Measurements from ENCODE around the gene FEZF1. TPM values are rescaled to one million over a fixed set of nuclear protein-coding genes. Genes with fewer than 3 reads are reported as not detected.

The FEZF1 gene
- polyA plus RNA-seq, 1 donor from 2014 or later, result 1.1 TPM

DNA sequence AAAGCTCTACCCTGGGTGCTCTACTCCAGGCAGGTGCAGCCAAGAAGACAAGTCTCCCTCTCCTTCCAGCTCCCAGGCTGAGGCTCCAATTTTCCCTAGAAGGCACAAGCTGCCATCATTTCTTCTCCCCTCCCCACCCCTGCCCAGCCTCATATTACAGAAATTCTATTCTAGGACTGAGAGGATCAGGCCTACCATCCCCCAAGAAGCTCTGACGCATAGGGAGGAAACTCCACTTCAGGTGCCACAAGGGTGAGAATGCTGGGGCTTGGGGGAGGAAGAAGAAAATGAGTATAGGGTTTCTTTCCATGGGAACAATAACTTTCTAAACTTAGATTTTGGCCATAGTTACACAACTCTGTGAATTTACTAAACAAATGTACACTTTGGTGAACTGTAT lies 35.3 kb downstream of the FEZF1 start:
- Histone ChIP-seq H3K36me3 (ENCODE audit: insufficient read depth, low read length) (no peaks in the 10 kb centered on the region), H3K27me3 (ENCODE audit: insufficient read depth, low read depth, low read length) (no peaks in the 10 kb centered on the region), H3K9me2 (ENCODE audit: insufficient read depth, low read length) (no peaks in the 10 kb centered on the region), H2AFZ (ENCODE audit: low read depth, low read length) (no peak overlapping the region), H3K79me2 (replicated peaks; ENCODE audit: insufficient read depth, low read length) (no peaks in the 10 kb centered on the region), H3K9me3 (ENCODE audit: low read length) (no peaks in the 10 kb centered on the region), H3K4me2 (ENCODE audit: low read length) (no peak overlapping the region), H3F3A (ENCODE audit: insufficient read depth, low read length, poor library complexity, severe bottlenecking) (no peaks in the 10 kb centered on the region), H3K9ac (ENCODE audit: low read length) (no peak overlapping the region), H4K20me1 (ENCODE audit: insufficient read depth) (no peaks in the 10 kb centered on the region), H3K4me3 (ENCODE audit: low read length) (no peak overlapping the region), H3K27ac (ENCODE audit: low read length) (no peak overlapping the region)
- TF ChIP-seq POLR2AphosphoS5 (IDR thresholded peaks at IDR 0.05) (no peak), SMC3 (conservative IDR thresholded peaks at IDR 0.05; ENCODE audit: poor library complexity) (no peak), RAD21 (conservative IDR thresholded peaks at IDR 0.05) (no peak), EZH2 (IDR thresholded peaks at IDR 0.05; ENCODE audit: borderline replicate concordance, insufficient read depth, low read length, poor library complexity, severe bottlenecking) (no peak)
- TF ChIP-seq, protein P1, sequence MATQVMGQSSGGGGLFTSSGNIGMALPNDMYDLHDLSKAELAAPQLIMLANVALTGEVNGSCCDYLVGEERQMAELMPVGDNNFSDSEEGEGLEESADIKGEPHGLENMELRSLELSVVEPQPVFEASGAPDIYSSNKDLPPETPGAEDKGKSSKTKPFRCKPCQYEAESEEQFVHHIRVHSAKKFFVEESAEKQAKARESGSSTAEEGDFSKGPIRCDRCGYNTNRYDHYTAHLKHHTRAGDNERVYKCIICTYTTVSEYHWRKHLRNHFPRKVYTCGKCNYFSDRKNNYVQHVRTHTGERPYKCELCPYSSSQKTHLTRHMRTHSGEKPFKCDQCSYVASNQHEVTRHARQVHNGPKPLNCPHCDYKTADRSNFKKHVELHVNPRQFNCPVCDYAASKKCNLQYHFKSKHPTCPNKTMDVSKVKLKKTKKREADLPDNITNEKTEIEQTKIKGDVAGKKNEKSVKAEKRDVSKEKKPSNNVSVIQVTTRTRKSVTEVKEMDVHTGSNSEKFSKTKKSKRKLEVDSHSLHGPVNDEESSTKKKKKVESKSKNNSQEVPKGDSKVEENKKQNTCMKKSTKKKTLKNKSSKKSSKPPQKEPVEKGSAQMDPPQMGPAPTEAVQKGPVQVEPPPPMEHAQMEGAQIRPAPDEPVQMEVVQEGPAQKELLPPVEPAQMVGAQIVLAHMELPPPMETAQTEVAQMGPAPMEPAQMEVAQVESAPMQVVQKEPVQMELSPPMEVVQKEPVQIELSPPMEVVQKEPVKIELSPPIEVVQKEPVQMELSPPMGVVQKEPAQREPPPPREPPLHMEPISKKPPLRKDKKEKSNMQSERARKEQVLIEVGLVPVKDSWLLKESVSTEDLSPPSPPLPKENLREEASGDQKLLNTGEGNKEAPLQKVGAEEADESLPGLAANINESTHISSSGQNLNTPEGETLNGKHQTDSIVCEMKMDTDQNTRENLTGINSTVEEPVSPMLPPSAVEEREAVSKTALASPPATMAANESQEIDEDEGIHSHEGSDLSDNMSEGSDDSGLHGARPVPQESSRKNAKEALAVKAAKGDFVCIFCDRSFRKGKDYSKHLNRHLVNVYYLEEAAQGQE (IDR thresholded peaks at IDR 0.05; ENCODE audit: borderline replicate concordance), result no peak

DNA sequence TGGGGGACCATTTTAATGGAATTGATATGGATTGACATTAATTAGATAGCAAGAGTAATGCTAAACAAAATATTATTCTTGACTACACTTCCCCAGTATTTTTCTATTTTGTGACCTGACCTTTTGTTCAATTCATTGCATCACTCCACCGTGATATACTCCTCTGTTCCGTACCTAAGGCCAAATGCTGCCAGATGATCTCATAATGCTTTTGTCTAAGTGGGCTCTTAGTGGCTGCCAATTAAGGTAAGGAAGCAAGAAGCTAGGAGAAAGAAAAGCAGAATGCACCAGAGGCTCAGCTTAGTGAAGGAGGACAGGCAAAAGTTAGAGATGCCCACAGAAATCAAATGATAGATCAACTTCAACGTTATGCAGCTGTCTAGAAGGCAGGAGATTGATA lies 36.4 kb downstream of the FEZF1 start:
- TF ChIP-seq, protein P1 (IDR thresholded peaks at IDR 0.05; ENCODE audit: borderline replicate concordance), result no peak
- TF ChIP-seq EP300 (conservative IDR thresholded peaks at IDR 0.05; ENCODE audit: poor library complexity, severe bottlenecking) (no peak), POLR2AphosphoS5 (IDR thresholded peaks at IDR 0.05) (no peak), TAF1 (IDR thresholded peaks at IDR 0.05; ENCODE audit: low read depth) (no peak), RAD21 (conservative IDR thresholded peaks at IDR 0.05) (no peak), MXI1 (conservative IDR thresholded peaks at IDR 0.05; ENCODE audit: poor library complexity, severe bottlenecking) (no peak), SMC3 (conservative IDR thresholded peaks at IDR 0.05; ENCODE audit: poor library complexity) (no peak), EZH2 (IDR thresholded peaks at IDR 0.05; ENCODE audit: borderline replicate concordance, insufficient read depth, low read length, poor library complexity, severe bottlenecking) (no peak)
- TF ChIP-seq, protein P2, sequence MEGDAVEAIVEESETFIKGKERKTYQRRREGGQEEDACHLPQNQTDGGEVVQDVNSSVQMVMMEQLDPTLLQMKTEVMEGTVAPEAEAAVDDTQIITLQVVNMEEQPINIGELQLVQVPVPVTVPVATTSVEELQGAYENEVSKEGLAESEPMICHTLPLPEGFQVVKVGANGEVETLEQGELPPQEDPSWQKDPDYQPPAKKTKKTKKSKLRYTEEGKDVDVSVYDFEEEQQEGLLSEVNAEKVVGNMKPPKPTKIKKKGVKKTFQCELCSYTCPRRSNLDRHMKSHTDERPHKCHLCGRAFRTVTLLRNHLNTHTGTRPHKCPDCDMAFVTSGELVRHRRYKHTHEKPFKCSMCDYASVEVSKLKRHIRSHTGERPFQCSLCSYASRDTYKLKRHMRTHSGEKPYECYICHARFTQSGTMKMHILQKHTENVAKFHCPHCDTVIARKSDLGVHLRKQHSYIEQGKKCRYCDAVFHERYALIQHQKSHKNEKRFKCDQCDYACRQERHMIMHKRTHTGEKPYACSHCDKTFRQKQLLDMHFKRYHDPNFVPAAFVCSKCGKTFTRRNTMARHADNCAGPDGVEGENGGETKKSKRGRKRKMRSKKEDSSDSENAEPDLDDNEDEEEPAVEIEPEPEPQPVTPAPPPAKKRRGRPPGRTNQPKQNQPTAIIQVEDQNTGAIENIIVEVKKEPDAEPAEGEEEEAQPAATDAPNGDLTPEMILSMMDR (IDR thresholded peaks at IDR 0.05; ENCODE audit: poor library complexity, severe bottlenecking), result no peak
- H3K79me2 ChIP-seq (replicated peaks; ENCODE audit: insufficient read depth, low read length), result no peaks in the 10 kb centered on the region
- no peak overlapping the region for H3K9ac ChIP-seq (ENCODE audit: low read length)
- no peak overlapping the region for H3K4me3 ChIP-seq (ENCODE audit: low read length)
- H3F3A ChIP-seq (ENCODE audit: insufficient read depth, low read length, poor library complexity, severe bottlenecking), result no peaks in the 10 kb centered on the region
- H3K27ac ChIP-seq (ENCODE audit: low read length), result no peak overlapping the region
- H2AFZ ChIP-seq (ENCODE audit: low read depth, low read length), result no peak overlapping the region
- H3K27me3 ChIP-seq (ENCODE audit: insufficient read depth, low read depth, low read length), result no peaks in the 10 kb centered on the region
- no peak overlapping the region for H3K4me2 ChIP-seq (ENCODE audit: low read length)
- H3K36me3 ChIP-seq (ENCODE audit: insufficient read depth, low read length), result no peaks in the 10 kb centered on the region
- no peaks in the 10 kb centered on the region for H4K20me1 ChIP-seq (ENCODE audit: insufficient read depth)
- H3K9me3 ChIP-seq (ENCODE audit: low read length), result no peaks in the 10 kb centered on the region
- no peaks in the 10 kb centered on the region for H3K9me2 ChIP-seq (ENCODE audit: insufficient read depth, low read length)
